Panc1 (cell line): ENCODE data around the gene LHFPL2.

Source experiments
- CTCF ChIP-seq: fragments of 450-650 bp; IDR thresholded peaks from 2 replicates; pipeline ENCODE4 v1.5.1; 2017; ENCODE audit warnings: mild to moderate bottlenecking
- POLR2AphosphoS5 ChIP-seq: IDR thresholded peaks from 2 replicates; pipeline ENCODE4 v1.6.1; 2012; ENCODE audit warnings: mild to moderate bottlenecking, low read depth, low read length, moderate library complexity
- REST ChIP-seq, 2 experiments: IDR thresholded peaks; 2 replicates each; pipeline ENCODE4 v1.6.1; 2011 to 2012; ENCODE audit warnings: low read depth in 2 of 2, control low read depth in 1 of 2, low read length in 1 of 2, mild to moderate bottlenecking in 1 of 2, moderate library complexity in 1 of 2; ENCODE audit not compliant: insufficient read depth in 1 of 2
- SIN3A ChIP-seq: IDR thresholded peaks from 2 replicates; pipeline ENCODE4 v1.6.1; 2012; ENCODE audit warnings: low read depth, mild to moderate bottlenecking, low read length, moderate library complexity, borderline replicate concordance; ENCODE audit not compliant: insufficient read depth

- TF ChIP-seq CTCF = no peak
- TF ChIP-seq SIN3A = no peak
- TF ChIP-seq POLR2AphosphoS5 = no peak
- TF ChIP-seq REST (IDR thresholded peaks at IDR 0.05; ENCODE audit: insufficient read depth in 1 of 2, low read depth in 2 of 2, low read length in 1 of 2) = no peak
These were observed 16.1 kb downstream of the LHFPL2 start for GRCh38 chr5:78632467-78632866.
